ENCODE measurements around the gene KRT76. TPM values are rescaled to one million over a fixed set of nuclear protein-coding genes. Genes with fewer than 3 reads are reported as not detected.

Gene KRT76
- polyA plus RNA-seq, 1 donor from 2014 or later: not detected

GRCh38 chr12:52783563-52784316, 6.6 kb upstream of the KRT76 start:
- Mint-ChIP-seq H3K27ac (no peak overlapping the region), H3K36me3 (no peaks in the 10 kb centered on the region), H3K9me3 (peaks cover 0 to 3% (median 1%) of the 10 kb centered on the region in 3 donors), H3K4me3 (no peak overlapping the region), H3K4me1 (no peaks in the 10 kb centered on the region), H3K27me3 (peaks cover 5% of the 10 kb centered on the region)

GRCh38 chr12:52782502-52782901, 5.4 kb upstream of the KRT76 start:
- no peak overlapping the region for H3K4me3 Mint-ChIP-seq
- no peaks in the 10 kb centered on the region for H3K36me3 Mint-ChIP-seq
- H3K4me1 Mint-ChIP-seq: no peaks in the 10 kb centered on the region
- no peak overlapping the region for H3K27ac Mint-ChIP-seq
- H3K9me3 Mint-ChIP-seq: peaks cover 0 to 3% (median 1%) of the 10 kb centered on the region in 3 donors
- H3K27me3 Mint-ChIP-seq: peaks cover 2% of the 10 kb centered on the region

- Mint-ChIP-seq H3K36me3 (no peaks in the 10 kb centered on the region), H3K27ac (no peak overlapping the region), H3K9me3 (peaks cover 0 to 3% (median 1%) of the 10 kb centered on the region in 3 donors), H3K4me3 (no peak overlapping the region), H3K27me3 (peaks cover 4% of the 10 kb centered on the region), H3K4me1 (no peaks in the 10 kb centered on the region)
Measured at GRCh38 chr12:52781399-52782082, 4.4 kb upstream of the KRT76 start.

DNA sequence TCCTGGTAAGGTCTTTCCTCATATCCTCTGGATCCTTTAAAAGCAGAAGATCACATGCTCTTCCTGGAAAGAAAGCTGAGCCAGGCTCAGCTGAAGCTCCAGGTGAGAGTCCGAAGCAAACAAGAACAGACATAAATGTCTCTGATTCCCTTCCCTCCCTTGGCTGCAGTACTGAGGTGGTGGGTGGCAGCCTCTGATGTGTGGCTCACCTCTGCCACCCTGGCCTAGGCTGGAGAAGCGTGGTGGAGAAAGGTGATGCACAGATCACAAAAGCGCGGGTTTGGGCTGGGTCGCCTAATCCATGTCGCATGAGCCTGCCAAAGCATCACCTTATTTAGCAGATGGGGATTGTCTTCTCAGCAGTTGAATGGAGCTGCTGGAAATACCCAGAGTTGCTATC, 2.8 kb upstream of the KRT76 start:
- Mint-ChIP-seq H3K27me3 (peaks cover 3% of the 10 kb centered on the region), H3K36me3 (no peaks in the 10 kb centered on the region), H3K9me3 (no peaks in the 10 kb centered on the region), H3K4me1 (no peaks in the 10 kb centered on the region), H3K27ac (no peak overlapping the region), H3K4me3 (no peak overlapping the region)

GRCh38 chr12:52778833-52779232, 1.7 kb upstream of the KRT76 start:
- Mint-ChIP-seq H3K27me3 (peaks cover 3% of the 10 kb centered on the region), H3K4me1 (no peaks in the 10 kb centered on the region), H3K27ac (no peak overlapping the region)

GRCh38 chr12:52777566-52777965, 421 bp upstream of the KRT76 start:
- Mint-ChIP-seq H3K9me3 (no peaks in the 10 kb centered on the region), H3K36me3 (no peaks in the 10 kb centered on the region), H3K4me1 (no peaks in the 10 kb centered on the region), H3K27ac (no peak overlapping the region), H3K4me3 (no peak overlapping the region), H3K27me3 (peaks cover 7% of the 10 kb centered on the region)

More at GRCh38 chr12:52778833-52779232, 1.7 kb upstream of the KRT76 start:
- H3K36me3 Mint-ChIP-seq: no peaks in the 10 kb centered on the region
- H3K9me3 Mint-ChIP-seq: no peaks in the 10 kb centered on the region
- H3K4me3 Mint-ChIP-seq: no peak overlapping the region

- H3K27ac Mint-ChIP-seq: no peak overlapping the region
- H3K9me3 Mint-ChIP-seq: no peaks in the 10 kb centered on the region
- peaks cover 7% of the 10 kb centered on the region for H3K27me3 Mint-ChIP-seq
- no peak overlapping the region for H3K4me3 Mint-ChIP-seq
- H3K4me1 Mint-ChIP-seq: no peaks in the 10 kb centered on the region
- no peaks in the 10 kb centered on the region for H3K36me3 Mint-ChIP-seq
Measured at GRCh38 chr12:52776435-52776834, 710 bp downstream of the KRT76 start.

DNA sequence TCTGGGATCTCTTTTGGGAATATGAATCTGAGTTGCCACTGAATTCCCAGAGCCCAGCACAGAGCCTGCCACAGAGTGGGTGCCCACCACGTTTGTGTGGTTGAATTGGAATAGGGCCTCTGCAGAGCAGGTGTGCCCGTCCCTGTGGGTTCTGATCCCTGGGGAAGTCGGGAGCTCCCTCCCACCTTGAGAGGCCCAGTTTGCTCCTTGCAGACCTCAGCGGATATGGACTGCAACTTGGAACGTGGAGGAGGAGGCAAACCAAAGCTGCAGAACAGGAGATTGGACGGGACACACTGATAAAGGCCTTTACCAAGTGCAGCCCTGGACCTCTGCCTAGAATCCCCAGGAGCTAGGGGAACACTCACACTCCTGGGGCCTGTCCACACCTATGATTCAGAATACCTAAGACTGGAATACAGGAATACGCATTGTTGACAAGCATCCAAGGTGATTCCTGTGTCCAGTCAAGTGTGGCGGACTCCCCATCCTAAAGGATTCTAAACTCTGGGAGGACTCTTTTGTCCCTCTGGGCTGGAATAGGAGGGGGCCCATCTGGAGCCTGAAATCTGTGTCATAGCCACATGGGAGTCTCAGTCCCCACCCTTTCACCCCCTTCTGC, 2.4 kb downstream of the KRT76 start:
- Mint-ChIP-seq H3K9me3 (peaks cover 0 to 1% (median 0%) of the 10 kb centered on the region in 3 donors), H3K4me1 (no peaks in the 10 kb centered on the region), H3K27ac (no peak overlapping the region), H3K4me3 (no peak overlapping the region), H3K27me3 (peaks cover 7% of the 10 kb centered on the region), H3K36me3 (no peaks in the 10 kb centered on the region)

- Mint-ChIP-seq H3K4me1 (no peaks in the 10 kb centered on the region), H3K36me3 (no peaks in the 10 kb centered on the region), H3K9me3 (peaks cover 0 to 1% (median 0%) of the 10 kb centered on the region in 3 donors), H3K27me3 (peaks cover 11% of the 10 kb centered on the region), H3K4me3 (no peak overlapping the region), H3K27ac (no peak overlapping the region)
Measured at GRCh38 chr12:52772772-52773171, 4.4 kb downstream of the KRT76 start.

- H3K9me3 Mint-ChIP-seq: peaks cover 0 to 1% (median 0%) of the 10 kb centered on the region in 3 donors
- no peak overlapping the region for H3K27ac Mint-ChIP-seq
- no peaks in the 10 kb centered on the region for H3K4me1 Mint-ChIP-seq
- no peaks in the 10 kb centered on the region for H3K36me3 Mint-ChIP-seq
- peaks cover 13% of the 10 kb centered on the region for H3K27me3 Mint-ChIP-seq
- H3K4me3 Mint-ChIP-seq: no peak overlapping the region
Measured at GRCh38 chr12:52772188-52772587, 5.0 kb downstream of the KRT76 start.

GRCh38 chr12:52771505-52771904, 5.6 kb downstream of the KRT76 start:
- Mint-ChIP-seq H3K4me1 (no peaks in the 10 kb centered on the region), H3K9me3 (peaks cover 0 to 1% (median 0%) of the 10 kb centered on the region in 3 donors), H3K27me3 (peaks cover 12% of the 10 kb centered on the region), H3K4me3 (no peak overlapping the region), H3K36me3 (no peaks in the 10 kb centered on the region), H3K27ac (no peak overlapping the region)

GRCh38 chr12:52771088-52771487, 6.1 kb downstream of the KRT76 start:
- Mint-ChIP-seq H3K36me3 (no peaks in the 10 kb centered on the region), H3K4me1 (no peaks in the 10 kb centered on the region), H3K4me3 (no peak overlapping the region), H3K9me3 (peaks cover 0 to 1% (median 0%) of the 10 kb centered on the region in 3 donors), H3K27ac (no peak overlapping the region), H3K27me3 (peaks cover 14% of the 10 kb centered on the region)

DNA sequence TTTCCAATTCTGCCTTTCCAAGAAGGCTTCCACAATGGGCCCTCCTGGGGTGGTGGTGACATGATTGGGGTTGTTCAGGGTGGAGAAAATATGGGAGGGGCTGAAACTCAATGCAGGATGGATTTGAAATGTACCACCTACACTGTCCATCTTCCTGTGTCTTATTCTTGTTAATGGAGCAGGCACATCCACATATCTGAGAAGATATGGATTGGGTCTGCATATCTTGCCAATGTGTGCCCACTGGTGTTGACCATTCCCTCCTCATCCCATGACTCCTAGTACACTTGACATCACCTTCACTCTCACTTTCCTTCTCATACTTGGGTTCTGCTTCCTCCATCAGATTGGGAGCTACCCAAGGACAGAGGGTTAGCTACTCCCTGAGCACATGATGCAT, 7.2 kb downstream of the KRT76 start:
- H3K27ac Mint-ChIP-seq: no peak overlapping the region
- peaks cover 16% of the 10 kb centered on the region for H3K27me3 Mint-ChIP-seq

DNA sequence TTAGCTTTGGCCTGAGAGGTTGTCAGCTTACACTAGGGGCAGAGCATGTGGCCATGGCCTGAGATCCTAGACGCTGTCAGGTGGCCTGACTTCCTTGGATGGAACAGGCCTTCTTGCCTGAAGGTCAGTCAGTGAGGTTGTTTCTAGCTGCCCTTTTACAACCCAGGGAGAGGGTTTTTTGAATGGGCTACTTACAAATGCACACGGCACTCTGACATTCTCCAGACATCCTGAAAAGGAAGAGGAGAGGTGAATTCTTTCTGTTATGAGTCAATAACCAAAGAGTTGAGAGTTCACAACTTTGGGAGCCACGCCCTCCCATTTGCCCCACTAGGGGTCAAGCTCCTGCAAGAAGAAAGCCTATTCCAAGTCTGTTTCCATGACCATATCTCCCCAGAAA, 7.8 kb downstream of the KRT76 start:
- Mint-ChIP-seq H3K4me3 (no peak overlapping the region), H3K27me3 (peaks cover 16% of the 10 kb centered on the region), H3K27ac (no peak overlapping the region), H3K4me1 (no peaks in the 10 kb centered on the region), H3K36me3 (no peaks in the 10 kb centered on the region), H3K9me3 (peaks cover 0 to 1% (median 0%) of the 10 kb centered on the region in 3 donors)

More for the DNA sequence above, 7.2 kb downstream of the KRT76 start:
- H3K9me3 Mint-ChIP-seq: peaks cover 0 to 1% (median 0%) of the 10 kb centered on the region in 3 donors
- no peaks in the 10 kb centered on the region for H3K36me3 Mint-ChIP-seq
- H3K4me3 Mint-ChIP-seq: no peak overlapping the region
- H3K4me1 Mint-ChIP-seq: no peaks in the 10 kb centered on the region

GRCh38 chr12:52768479-52769200, 8.5 kb downstream of the KRT76 start:
- Mint-ChIP-seq H3K9me3 (peaks cover 0 to 1% (median 0%) of the 10 kb centered on the region in 3 donors), H3K27ac (no peak overlapping the region), H3K27me3 (peaks cover 17% of the 10 kb centered on the region), H3K4me1 (no peaks in the 10 kb centered on the region), H3K36me3 (no peaks in the 10 kb centered on the region), H3K4me3 (no peak overlapping the region)

Measured in IgD-negative memory B cell (primary cell).